ENCODE measurements around the gene HNF4A. TPM values are rescaled to one million over a fixed set of nuclear protein-coding genes. Genes with fewer than 3 reads are reported as not detected.

Gene HNF4A
- total RNA-seq, 1 donor from 2014 or later, result not detected

GRCh38 chr20:44459271-44459670 lies 103.8 kb downstream of the HNF4A start:
- intact Hi-C loops (cut with DNase I), result no loop called here

GRCh38 chr20:44460795-44461141 lies 105.3 kb downstream of the HNF4A start:
- H3K36me3 ChIP-seq, result no peaks in the 10 kb centered on the region
- no peaks in the 10 kb centered on the region for H3K27me3 ChIP-seq
- intact Hi-C loops (cut with DNase I), result no loop called here
- TF ChIP-seq CTCF (IDR thresholded peaks at IDR 0.05) (peak in 2 of 3 experiments; percentile 13 to 17), POLR2A (IDR thresholded peaks at IDR 0.05) (no peak)
- H3K4me3 ChIP-seq, result no peak overlapping the region
- H3K9me3 ChIP-seq, result no peaks in the 10 kb centered on the region
- no peak overlapping the region for H3K27ac ChIP-seq
- no peaks in the 10 kb centered on the region for H3K4me1 ChIP-seq
- no peak for DNase-seq (ENCODE audit: extremely low spot score in 2 of 2)

More at GRCh38 chr20:44459271-44459670, 103.8 kb downstream of the HNF4A start:
- no peak for DNase-seq (ENCODE audit: extremely low spot score in 2 of 2)
- TF ChIP-seq POLR2AphosphoS5 (IDR thresholded peaks at IDR 0.05; ENCODE audit: insufficient read depth in 1 of 2, low read depth in 1 of 2) (no peak), POLR2A (IDR thresholded peaks at IDR 0.05) (no peak), CTCF (IDR thresholded peaks at IDR 0.05) (no peak)
- Histone ChIP-seq H3K9me3 (no peaks in the 10 kb centered on the region), H3K4me1 (no peaks in the 10 kb centered on the region), H3K4me3 (no peak overlapping the region), H3K27me3 (no peaks in the 10 kb centered on the region), H3K36me3 (no peaks in the 10 kb centered on the region), H3K27ac (no peak overlapping the region)

GRCh38 chr20:44461142-44461802 lies 105.8 kb downstream of the HNF4A start:
- intact Hi-C loops (cut with DNase I), result no loop called here
- Histone ChIP-seq H3K27me3 (no peaks in the 10 kb centered on the region), H3K27ac (no peak overlapping the region), H3K36me3 (no peaks in the 10 kb centered on the region), H3K4me3 (no peak overlapping the region), H3K9me3 (no peaks in the 10 kb centered on the region), H3K4me1 (no peaks in the 10 kb centered on the region)
- no peak for DNase-seq (ENCODE audit: extremely low spot score in 2 of 2)
- TF ChIP-seq CTCF (IDR thresholded peaks at IDR 0.05) (no peak), POLR2A (IDR thresholded peaks at IDR 0.05) (no peak), POLR2AphosphoS5 (IDR thresholded peaks at IDR 0.05; ENCODE audit: insufficient read depth in 1 of 2, low read depth in 1 of 2) (no peak)

GRCh38 chr20:44461803-44462174 lies 106.3 kb downstream of the HNF4A start:
- Histone ChIP-seq H3K4me1 (no peaks in the 10 kb centered on the region), H3K36me3 (no peaks in the 10 kb centered on the region), H3K27me3 (no peaks in the 10 kb centered on the region), H3K4me3 (no peak overlapping the region), H3K9me3 (no peaks in the 10 kb centered on the region), H3K27ac (no peak overlapping the region)
- no peak for TF ChIP-seq POLR2AphosphoS5 (IDR thresholded peaks at IDR 0.05; ENCODE audit: insufficient read depth in 1 of 2, low read depth in 1 of 2)
- no peak for TF ChIP-seq CTCF (IDR thresholded peaks at IDR 0.05)
- no peak for TF ChIP-seq POLR2A (IDR thresholded peaks at IDR 0.05)
- intact Hi-C loops (cut with DNase I), result no loop called here
- DNase-seq (ENCODE audit: extremely low spot score in 2 of 2), result no peak

GRCh38 chr20:44463466-44463865 lies 108.0 kb downstream of the HNF4A start:
- Histone ChIP-seq H3K9me3 (no peaks in the 10 kb centered on the region), H3K4me3 (no peak overlapping the region), H3K4me1 (no peaks in the 10 kb centered on the region), H3K27ac (no peak overlapping the region), H3K36me3 (no peaks in the 10 kb centered on the region), H3K27me3 (no peaks in the 10 kb centered on the region)
- intact Hi-C loops (cut with DNase I), result no loop called here
- DNase-seq (ENCODE audit: extremely low spot score in 2 of 2), result no peak
- TF ChIP-seq CTCF (IDR thresholded peaks at IDR 0.05) (no peak), POLR2A (IDR thresholded peaks at IDR 0.05) (no peak), POLR2AphosphoS5 (IDR thresholded peaks at IDR 0.05; ENCODE audit: insufficient read depth in 1 of 2, low read depth in 1 of 2) (no peak)
